Effector memory CD4-positive, alpha-beta T cell (primary cell): ENCODE measurements around the gene TUBAL3.
"Not testable (repeated sequence)": the region's sequence is repeated elsewhere in the genome, so short reads cannot be mapped to it uniquely, and the experiment has no call there.

Experiments
- DNase-seq, 3 donors: peaks; one replicate each; pipeline ENCODE4 v3.0.0-alpha.2; 2020
- H3K27ac ChIP-seq: 2 replicates; pipeline ENCODE4 v1.7.0; 2013; ENCODE audit warnings: mild to moderate bottlenecking, low read length, moderate library complexity; ENCODE audit not compliant: insufficient read depth, poor library complexity, severe bottlenecking
- H3K27me3 ChIP-seq: replicated peaks from 2 replicates; pipeline ENCODE4 v1.7.0; 2013; ENCODE audit warnings: mild to moderate bottlenecking, low read length; ENCODE audit not compliant: insufficient read depth, control insufficient read depth, poor library complexity, severe bottlenecking
- H3K36me3 ChIP-seq: 2 replicates; pipeline ENCODE4 v1.7.0; 2013; ENCODE audit warnings: mild to moderate bottlenecking, low read length, moderate library complexity; ENCODE audit not compliant: control insufficient read depth, insufficient read depth
- H3K4me1 ChIP-seq: 2 replicates; pipeline ENCODE4 v1.7.0; 2013; ENCODE audit warnings: low read length, mild to moderate bottlenecking; ENCODE audit not compliant: control insufficient read depth, insufficient read depth, poor library complexity, severe bottlenecking
- H3K4me3 ChIP-seq: 2 replicates; pipeline ENCODE4 v1.7.0; 2013; ENCODE audit warnings: low read length, low read depth, mild to moderate bottlenecking; ENCODE audit not compliant: insufficient read depth, poor library complexity, severe bottlenecking
- H3K9me3 ChIP-seq: 2 replicates; pipeline ENCODE4 v1.7.0; 2013; ENCODE audit warnings: mild to moderate bottlenecking, low read length, moderate library complexity; ENCODE audit not compliant: control insufficient read depth

The TUBAL3 gene

GRCh38 chr10:5424751-5425150, 20.1 kb upstream of the TUBAL3 start:
- DNase-seq: no peak

GRCh38 chr10:5423771-5424170, 19.1 kb upstream of the TUBAL3 start:
- no peaks in the 10 kb centered on the region for H3K4me1 ChIP-seq
- no peak for DNase-seq
- no peaks in the 10 kb centered on the region for H3K9me3 ChIP-seq
- no peak overlapping the region for H3K4me3 ChIP-seq
- no peaks in the 10 kb centered on the region for H3K36me3 ChIP-seq
- H3K27me3 ChIP-seq: no peaks in the 10 kb centered on the region
- H3K27ac ChIP-seq: no peak overlapping the region

More at GRCh38 chr10:5424751-5425150, 20.1 kb upstream of the TUBAL3 start:
- no peaks in the 10 kb centered on the region for H3K36me3 ChIP-seq
- H3K27ac ChIP-seq: no peak overlapping the region
- H3K27me3 ChIP-seq: no peaks in the 10 kb centered on the region
- no peaks in the 10 kb centered on the region for H3K4me1 ChIP-seq
- no peak overlapping the region for H3K4me3 ChIP-seq
- H3K9me3 ChIP-seq: no peaks in the 10 kb centered on the region

GRCh38 chr10:5419466-5420094, 15.0 kb upstream of the TUBAL3 start:
- Histone ChIP-seq H3K4me3 (no peak overlapping the region), H3K4me1 (no peaks in the 10 kb centered on the region), H3K36me3 (no peaks in the 10 kb centered on the region), H3K27me3 (no peaks in the 10 kb centered on the region), H3K9me3 (no peaks in the 10 kb centered on the region), H3K27ac (no peak overlapping the region)
- DNase-seq: no peak

- Histone ChIP-seq H3K27me3 (no peaks in the 10 kb centered on the region), H3K4me3 (no peak overlapping the region), H3K27ac (no peak overlapping the region), H3K36me3 (no peaks in the 10 kb centered on the region), H3K4me1 (no peaks in the 10 kb centered on the region), H3K9me3 (no peaks in the 10 kb centered on the region)
- no peak for DNase-seq
Measured at GRCh38 chr10:5418584-5418983, 14.0 kb upstream of the TUBAL3 start.

- no peaks in the 10 kb centered on the region for H3K27me3 ChIP-seq
- no peak for DNase-seq
- no peaks in the 10 kb centered on the region for H3K4me1 ChIP-seq
- no peaks in the 10 kb centered on the region for H3K36me3 ChIP-seq
- H3K9me3 ChIP-seq: no peaks in the 10 kb centered on the region
- H3K27ac ChIP-seq: no peak overlapping the region
- no peak overlapping the region for H3K4me3 ChIP-seq
Measured at GRCh38 chr10:5416981-5417380, 12.4 kb upstream of the TUBAL3 start.

GRCh38 chr10:5413012-5413938, 8.6 kb upstream of the TUBAL3 start:
- no peak for DNase-seq
- Histone ChIP-seq H3K27me3 (no peaks in the 10 kb centered on the region), H3K36me3 (no peaks in the 10 kb centered on the region), H3K4me3 (peak overlapping the region; percentile 13), H3K4me1 (no peaks in the 10 kb centered on the region), H3K27ac (no peak overlapping the region), H3K9me3 (no peaks in the 10 kb centered on the region)

GRCh38 chr10:5412277-5412941, 7.8 kb upstream of the TUBAL3 start, which contains the start of gene NET1:
Gene NET1 (plus strand): TSS chr10:5412557. CDS start chr10:5412693, 136 bp downstream.
- no peaks in the 10 kb centered on the region for H3K4me1 ChIP-seq
- peak; percentile 23 to 44 (median 26) for DNase-seq
- H3K27ac ChIP-seq: peak within 1 kb of the TSS; percentile 17
- no peaks in the 10 kb centered on the region for H3K36me3 ChIP-seq
- H3K4me3 ChIP-seq: peak within 1 kb of the TSS; percentile 91
- no peaks in the 10 kb centered on the region for H3K27me3 ChIP-seq
- H3K9me3 ChIP-seq: no peaks in the 10 kb centered on the region

- Histone ChIP-seq H3K36me3 (no peaks in the 10 kb centered on the region), H3K27ac (no peak overlapping the region), H3K4me1 (no peaks in the 10 kb centered on the region), H3K27me3 (no peaks in the 10 kb centered on the region), H3K4me3 (peak overlapping the region; percentile 91), H3K9me3 (no peaks in the 10 kb centered on the region)
- DNase-seq: no peak
Measured at GRCh38 chr10:5411941-5412276, 7.3 kb upstream of the TUBAL3 start.

- H3K27ac ChIP-seq, H3K27me3 ChIP-seq, H3K36me3 ChIP-seq, DNase-seq, H3K4me1 ChIP-seq, H3K9me3 ChIP-seq, H3K4me3 ChIP-seq: not testable (repeated sequence)
Measured at GRCh38 chr10:5410787-5411186, 6.2 kb upstream of the TUBAL3 start.

- no peaks in the 10 kb centered on the region for H3K36me3 ChIP-seq
- no peak for DNase-seq
- H3K27me3 ChIP-seq: no peaks in the 10 kb centered on the region
- H3K4me3 ChIP-seq: no peak overlapping the region
- no peaks in the 10 kb centered on the region for H3K9me3 ChIP-seq
- H3K27ac ChIP-seq: no peak overlapping the region
- no peaks in the 10 kb centered on the region for H3K4me1 ChIP-seq
Measured at GRCh38 chr10:5406918-5407317, 2.3 kb upstream of the TUBAL3 start.
